Suprapubic skin (tissue), 4 donors: ENCODE results near the gene RGS11.

Source experiments
- CTCF ChIP-seq, 2 donors: fragments of 200-600 bp in 1 of 2; fragments of 450-650 bp in 1 of 2; sonication (generic) in 1 of 2; IDR thresholded peaks; one replicate each; pipeline ENCODE4 v1.5.1; 2016 to 2019; ENCODE audit warnings: antibody characterized with exemption in 2 of 2, mild to moderate bottlenecking in 1 of 2, moderate library complexity in 1 of 2
- EP300 ChIP-seq: sonication (generic); formaldehyde crosslinking; IDR thresholded peaks from one replicate; pipeline ENCODE4 v1.6.1; 2017; ENCODE audit warnings: antibody characterized with exemption
- POLR2A ChIP-seq, 2 donors: fragments of 450-650 bp; IDR thresholded peaks; one replicate each; pipeline ENCODE4 v1.6.1; 2017; ENCODE audit warnings: antibody characterized with exemption in 2 of 2, mild to moderate bottlenecking in 2 of 2, moderate library complexity in 2 of 2
- POLR2AphosphoS5 ChIP-seq, 3 donors: sonication (generic); formaldehyde crosslinking; IDR thresholded peaks; one replicate each; pipeline ENCODE4 v1.6.1; 2017; ENCODE audit warnings: antibody characterized with exemption in 3 of 3

GRCh38 chr16:264440-264951, 11.2 kb downstream of the RGS11 start:
- TF ChIP-seq CTCF (IDR thresholded peaks at IDR 0.05), result no peak
- TF ChIP-seq POLR2A (IDR thresholded peaks at IDR 0.05), result no peak
- no peak for TF ChIP-seq POLR2AphosphoS5 (IDR thresholded peaks at IDR 0.05)
- no peak for TF ChIP-seq EP300
